NCI-H2107 (cell line): ENCODE data around the gene AGTRAP.

ENCODE experiments used
- DNase-seq: peaks from one replicate; lab custom pipeline; 2025; lab: John Stamatoyannopoulos, UW

The AGTRAP gene, protein sequence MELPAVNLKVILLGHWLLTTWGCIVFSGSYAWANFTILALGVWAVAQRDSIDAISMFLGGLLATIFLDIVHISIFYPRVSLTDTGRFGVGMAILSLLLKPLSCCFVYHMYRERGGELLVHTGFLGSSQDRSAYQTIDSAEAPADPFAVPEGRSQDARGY

DNA sequence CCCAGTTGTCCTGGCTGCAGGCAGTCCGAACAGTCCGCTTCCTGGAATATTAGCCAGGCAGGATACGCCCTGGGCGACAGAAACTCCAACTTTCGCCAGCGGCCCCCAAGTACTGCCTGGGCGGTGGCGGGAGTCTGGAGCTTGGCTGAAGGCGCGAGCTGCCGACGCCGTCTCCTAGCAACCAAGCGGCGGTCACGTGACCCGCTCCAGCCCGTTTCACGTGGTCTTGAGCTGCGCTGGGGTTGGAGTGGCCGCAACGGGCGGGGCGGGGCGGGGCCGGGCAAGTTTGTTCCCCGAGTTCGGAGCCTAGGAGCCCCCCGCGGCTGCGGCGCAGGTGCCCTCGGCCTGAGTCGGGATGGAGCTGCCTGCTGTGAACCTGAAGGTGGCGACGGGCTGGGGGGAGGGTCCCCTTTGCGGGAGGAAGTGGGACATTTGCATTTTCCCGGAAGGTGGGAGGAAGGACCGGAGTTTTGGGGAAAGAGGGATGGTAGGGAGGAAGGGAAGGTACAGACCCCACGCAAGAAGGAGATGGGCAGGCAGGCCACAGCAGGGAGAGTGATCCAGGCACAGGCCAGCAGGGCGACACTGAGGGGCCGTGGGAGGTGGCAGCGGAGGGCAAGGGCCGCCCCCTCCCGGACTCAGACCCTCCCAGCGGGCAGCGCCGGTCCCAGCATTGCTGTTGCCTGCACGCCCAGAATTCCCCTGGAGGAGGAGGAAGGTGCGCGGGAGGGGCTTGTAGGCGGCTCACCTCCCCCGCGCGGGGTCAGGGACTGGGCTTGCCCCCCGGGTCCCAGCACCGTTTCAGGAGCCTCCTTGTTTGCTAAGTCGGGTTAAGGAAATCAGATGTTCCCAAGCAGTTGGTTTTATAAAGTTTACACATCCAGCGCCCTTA lies at the start of gene AGTRAP:
Gene AGTRAP (plus strand): TSS at position 283 of the 892 bp plus-strand sequence. CDS start 73 bp downstream, at position 356.
- DNase-seq = peak; percentile 91

DNA sequence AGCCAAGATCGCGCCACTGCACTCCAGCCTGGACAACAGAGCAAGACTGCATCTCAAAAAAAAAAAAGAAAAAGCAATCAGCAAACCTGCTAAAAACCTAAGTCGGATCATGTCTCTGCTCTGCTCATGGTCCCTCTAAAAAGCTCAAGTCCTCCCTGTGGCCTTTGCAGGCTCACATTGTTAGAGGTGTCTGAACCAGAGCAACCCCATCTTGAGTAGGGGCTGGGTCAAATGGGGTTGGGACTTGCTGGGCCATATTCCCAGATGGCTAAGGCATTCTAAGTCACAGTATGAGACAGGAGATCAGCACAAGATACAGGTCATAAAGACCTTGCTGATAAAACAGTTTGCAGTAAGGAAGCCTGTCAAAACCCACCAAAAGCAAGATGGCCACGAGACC lies 47.4 kb upstream of the AGTRAP start:
- no peak for DNase-seq

DNA sequence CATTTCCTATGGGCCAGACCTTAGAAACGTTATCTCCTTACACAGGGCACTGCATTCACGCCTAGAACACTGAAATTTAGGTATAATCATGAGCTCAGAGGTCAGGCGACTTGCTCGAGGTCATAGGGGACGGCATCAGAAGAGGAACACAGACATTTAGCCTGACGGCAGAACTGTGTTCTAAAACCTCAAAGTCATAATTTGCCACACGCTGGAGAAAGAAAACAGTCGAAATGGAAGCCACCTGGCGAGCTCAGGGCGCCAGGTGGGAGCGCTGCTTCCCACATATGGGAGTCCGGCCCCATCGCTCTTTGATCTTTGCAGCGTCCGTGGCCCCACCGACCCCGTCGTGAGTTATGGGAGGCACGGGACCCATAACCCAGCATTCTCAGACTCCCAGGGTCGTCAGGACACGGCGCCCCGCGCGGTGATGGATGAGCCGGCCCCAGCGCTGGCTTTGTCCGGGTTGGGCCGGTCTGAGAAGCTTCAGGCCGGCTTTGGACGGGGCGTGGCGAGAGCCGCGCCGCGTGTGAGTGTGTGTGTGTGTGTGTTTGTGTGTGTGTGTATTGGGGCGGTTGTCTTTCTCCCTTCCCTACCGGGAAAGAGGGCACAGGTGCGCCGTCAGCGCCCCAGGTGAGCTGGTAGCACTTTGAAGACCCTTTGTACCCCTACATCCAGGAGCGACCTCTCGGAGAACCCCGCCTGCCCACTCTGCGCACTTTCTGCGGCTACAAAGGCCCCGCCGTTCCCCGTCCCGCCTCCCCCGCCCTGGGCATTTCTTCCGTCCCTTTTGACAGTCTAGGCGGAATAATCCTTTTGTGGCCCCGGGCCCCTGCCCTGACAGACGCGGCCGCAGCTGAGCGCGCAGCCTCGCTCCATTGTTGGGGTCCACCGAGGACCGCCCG lies 45.3 kb upstream of the AGTRAP start:
- no peak for DNase-seq

DNA sequence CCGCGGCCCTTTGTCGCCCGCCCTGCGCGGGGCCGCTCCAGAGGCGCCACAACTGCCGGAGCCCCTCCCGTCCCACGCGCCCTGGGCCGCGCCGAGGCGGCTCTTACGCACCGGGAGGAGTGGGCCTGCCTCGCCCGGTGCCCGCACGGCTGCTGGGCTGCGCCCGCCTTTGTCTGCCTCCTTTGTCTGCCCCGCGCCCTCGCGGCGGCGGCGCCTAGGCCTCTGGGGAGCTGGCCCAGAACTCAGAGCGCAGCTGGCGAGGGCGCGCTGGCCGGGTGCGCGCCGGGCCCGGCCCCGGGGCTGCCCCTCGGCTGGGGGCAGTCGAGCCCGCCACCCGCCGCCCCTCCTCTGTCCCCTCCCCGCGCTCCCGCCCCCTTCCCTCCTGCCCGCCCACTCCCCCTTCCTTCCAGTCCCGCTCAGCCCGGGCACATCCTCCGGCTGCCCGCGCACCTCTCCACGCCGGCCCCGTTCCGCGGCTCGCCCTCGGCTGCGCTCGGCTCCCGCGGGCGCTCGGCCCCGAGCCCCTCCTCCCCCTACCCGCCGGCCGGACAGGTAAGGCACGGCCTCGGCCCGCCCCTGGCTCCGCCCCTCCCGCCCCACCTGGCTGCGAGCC lies 44.5 kb upstream of the AGTRAP start, which contains the start of gene DRAXIN:
Gene DRAXIN (plus strand): TSS at position 409 of the 613 bp plus-strand sequence. CDS start 14,549 bp downstream, outside the sequence.
- DNase-seq = peak; percentile 42

DNA sequence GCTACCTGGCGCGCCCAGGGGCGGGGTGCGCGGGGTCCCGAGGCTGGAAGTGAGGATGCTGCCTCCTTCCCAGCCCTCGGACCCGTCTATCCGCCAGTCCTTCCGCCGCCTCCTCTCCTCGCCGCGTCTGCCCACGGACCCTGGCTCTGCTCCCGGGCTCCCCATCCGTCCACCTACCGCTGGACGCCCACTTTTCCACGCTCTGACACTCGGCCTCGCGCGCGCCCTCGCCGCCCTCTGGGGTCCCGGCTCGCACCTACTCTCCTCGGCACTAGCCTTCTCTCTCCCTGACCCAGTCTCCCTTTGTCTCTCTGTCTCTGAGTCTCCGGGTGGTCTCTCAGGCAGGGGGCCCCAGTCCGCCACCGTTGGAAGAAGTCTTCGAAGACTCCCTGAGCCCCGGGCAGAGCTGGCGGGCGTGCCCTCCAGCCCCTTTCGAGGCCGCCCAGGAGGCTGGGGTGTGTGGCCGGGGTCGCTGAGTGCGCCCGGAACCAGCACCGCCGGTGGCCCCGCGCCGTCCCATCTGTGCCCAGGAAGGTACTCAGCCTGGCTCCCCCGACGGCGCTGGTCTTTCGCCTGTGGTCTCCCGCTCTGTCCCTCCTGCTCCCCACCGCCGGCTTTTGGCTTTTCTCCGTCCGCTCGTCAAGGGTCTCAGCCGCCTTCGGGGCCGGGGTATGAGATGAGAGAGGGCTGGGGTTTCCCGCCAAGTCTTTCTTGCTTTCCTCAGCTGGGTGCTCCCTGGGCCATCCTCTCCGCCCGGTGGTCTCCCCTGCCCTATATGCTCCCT lies 43.8 kb upstream of the AGTRAP start:
- DNase-seq = no peak

DNA sequence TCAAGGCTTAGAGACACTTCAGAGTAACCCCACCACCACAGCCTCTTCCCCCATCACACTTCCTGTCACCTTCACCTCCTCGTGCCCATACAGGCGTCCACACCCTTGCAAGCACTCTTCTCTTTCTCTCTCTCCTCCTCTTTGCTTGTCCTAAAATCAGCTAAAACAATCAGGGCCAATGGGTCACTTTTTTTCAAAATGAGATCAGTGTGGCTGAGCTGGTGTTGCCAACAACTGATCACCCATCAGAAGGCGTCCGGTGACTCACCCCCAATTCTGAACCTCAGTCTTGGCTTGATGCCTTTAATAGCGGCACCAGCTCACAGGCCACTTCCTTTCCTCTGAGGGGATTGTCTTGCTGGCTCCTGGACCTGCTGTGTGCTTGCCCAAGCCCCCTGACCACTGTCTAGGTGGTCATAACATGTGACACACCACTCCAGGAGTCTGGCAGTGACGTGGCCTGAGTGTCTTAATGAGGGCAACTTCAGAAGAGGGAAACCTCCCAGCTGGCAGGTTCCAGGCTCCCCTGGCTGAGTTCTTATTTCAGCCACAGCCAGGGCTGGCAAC lies 42.8 kb upstream of the AGTRAP start:
- no peak for DNase-seq

DNA sequence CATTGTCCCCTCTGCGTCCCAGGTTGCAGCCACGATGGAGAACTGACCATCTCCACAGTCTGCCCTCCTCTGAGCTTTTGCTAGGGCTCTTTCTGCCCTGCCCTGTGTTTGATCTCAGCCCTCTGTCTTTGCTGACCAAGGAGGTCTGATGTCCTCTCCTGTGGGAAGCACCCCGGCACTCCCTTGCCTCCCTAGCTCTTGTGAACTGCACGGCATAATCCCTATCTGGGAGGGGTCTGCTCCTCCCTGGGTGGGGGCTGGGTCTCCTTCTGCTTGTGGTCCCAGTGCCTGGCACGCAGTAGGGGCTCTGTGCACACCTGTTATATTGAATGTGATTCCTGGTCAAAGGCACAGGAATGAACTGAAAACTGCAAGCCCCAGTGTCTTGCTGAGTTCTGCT lies 42.0 kb upstream of the AGTRAP start:
- no peak for DNase-seq

DNA sequence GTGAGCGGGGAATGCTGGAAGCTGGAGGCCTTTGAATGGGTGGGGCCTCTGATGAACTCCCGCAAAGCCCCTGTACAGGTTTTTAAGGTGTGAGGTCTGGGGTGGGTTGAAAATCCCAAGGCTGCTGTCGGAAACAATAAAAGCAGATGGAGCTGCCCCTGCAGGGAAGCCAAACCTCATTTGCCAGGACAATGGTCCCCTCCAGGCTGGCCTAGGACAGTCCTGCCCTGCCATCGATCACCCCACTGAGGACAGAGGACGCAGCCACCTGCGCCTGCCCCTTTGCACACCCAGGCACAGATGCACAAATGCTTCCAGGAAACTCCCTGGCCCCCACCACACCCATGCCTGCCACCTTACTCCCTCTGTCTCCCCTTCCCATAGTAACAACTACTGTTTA lies 40.1 kb upstream of the AGTRAP start:
- no peak for DNase-seq

DNA sequence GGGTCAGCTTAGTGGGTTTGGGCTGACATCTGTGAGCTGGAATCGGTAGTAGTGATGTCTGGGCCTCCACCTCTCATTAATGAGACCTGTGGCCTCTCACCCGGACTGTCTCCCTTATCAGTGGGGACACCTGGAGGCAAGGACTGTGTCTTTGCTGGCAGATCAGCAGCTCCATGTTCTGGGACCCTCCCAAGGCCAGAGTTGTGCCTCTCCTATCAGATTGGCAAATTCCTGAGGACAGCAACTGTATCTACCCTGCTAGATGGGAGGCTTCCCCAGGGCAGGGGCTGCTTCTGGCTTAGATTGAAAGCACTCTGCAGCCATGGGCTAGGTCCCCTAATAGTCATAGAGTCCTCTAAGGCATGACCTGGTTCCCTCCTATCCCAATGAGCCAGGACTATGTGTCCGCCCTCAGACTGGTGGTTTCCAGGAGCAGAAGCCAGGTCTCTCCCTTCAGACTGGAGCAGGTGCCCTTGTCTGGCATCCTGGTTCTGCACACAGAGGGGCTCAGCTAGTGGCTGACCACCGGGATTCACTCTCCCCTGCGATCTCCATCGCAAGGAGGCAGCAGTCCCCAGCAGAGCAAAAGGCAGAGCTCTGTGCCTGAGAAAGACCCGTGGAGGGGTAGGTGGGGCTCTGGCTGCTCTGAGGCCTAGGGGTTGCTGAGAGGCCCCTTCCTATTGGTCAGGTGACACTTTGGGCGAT lies 38.6 kb upstream of the AGTRAP start:
- no peak for DNase-seq

DNA sequence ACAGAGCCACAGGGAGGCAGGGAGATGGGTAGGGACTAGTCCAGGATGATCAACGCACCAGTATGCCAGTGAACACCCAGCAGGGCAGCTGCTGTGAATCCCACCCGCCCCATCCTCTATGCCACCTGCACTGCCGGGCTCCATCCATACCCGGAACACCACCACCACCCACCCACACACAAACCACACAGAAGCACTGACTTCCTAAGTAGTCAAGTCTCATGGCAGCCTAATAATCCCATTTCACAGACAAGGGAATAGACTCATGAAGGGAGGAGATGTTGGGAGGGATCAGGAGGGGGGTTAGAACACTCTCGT lies 38.1 kb upstream of the AGTRAP start:
- no peak for DNase-seq

DNA sequence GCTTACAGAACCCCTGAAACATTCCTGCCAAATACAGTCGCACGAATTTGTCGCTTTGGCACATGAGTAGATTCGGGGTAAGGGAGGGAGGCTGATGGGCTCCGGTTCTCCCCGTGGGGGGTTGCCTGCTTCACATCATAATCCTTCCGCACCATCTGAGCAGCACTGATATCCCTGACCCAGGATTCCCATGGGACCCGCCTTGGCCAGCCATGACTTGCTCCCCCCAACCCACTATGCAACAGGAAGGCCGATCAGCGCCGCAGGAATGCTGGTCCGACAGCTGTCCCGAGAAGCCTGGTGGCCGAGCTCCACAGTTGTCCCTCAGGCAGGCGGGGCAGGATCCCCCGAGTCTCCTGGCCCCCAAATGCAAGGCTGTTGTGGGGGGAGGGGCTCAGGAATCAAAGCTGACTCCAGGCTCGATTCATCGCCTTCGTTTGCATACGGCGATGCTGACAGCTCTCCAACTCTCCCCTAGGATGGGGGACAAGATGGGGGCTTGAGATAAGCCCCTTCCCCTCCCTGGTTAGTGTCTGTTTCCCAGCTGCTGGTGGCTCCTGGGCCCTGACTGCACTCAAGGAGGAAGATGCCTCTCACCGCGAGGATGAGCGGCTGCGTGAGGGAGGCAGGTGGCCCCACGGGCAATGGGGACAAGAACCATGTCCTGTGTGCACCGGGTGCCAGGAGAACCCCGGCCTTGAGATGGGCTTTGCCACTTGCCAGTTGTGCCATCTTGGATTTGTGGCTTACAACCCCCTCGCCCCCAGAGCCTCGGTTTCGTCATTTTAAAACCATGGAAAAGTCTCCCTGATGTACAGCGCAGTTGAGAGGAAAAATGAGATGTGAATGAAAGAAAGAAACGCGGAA lies 35.1 kb upstream of the AGTRAP start:
- DNase-seq = no peak

DNA sequence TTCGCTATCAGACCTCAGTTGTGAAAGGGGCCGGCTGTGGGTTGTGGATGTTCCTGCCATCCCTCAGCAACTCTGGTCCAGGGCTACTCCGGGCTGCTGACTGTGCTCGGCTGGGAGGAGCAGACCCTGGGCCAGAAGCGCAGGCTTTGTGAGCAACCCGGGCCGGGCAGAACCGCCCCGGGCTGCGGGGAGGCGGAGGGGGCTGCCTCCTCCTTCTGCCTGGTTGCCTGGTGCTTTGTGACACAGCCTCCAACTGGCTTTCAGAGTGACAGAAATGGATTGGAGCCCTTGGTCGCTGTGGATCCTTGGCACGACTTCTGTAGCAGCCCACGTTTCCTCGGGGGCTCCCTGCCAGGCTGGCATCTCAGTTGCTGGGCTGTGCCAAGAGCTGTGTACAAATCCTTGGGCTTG lies 34.4 kb upstream of the AGTRAP start:
- no peak for DNase-seq

DNA sequence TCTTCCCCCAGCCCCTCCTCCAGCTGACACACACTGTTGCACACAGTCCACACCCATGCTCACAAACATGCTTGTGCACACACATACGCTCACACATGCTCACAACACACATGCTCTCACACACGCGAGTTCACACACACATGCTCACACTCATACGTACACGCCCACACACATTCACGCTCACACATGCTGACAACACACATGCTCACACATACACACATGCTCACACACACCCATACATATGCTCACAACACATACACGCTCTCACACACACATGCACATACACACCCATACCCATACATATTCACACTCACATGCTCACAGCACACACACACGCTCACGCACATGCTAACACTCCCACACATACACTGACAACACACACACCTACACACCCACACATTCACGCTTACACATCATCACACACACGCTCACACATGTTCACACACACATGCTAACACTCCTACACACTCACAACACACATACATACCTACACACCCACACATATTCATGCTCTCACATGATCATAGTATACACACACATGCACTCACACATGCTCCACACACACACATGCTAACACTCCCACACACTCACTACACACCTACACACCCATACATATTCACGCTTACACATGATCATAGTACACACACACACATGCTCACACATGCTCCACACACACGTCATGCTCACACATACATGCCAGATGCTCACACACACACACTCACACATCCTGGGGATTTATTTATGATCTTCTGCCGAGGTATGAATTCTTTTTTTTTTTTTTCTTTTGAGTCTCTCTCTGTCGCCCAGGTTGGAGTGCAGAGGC lies 33.7 kb upstream of the AGTRAP start:
- no peak for DNase-seq

DNA sequence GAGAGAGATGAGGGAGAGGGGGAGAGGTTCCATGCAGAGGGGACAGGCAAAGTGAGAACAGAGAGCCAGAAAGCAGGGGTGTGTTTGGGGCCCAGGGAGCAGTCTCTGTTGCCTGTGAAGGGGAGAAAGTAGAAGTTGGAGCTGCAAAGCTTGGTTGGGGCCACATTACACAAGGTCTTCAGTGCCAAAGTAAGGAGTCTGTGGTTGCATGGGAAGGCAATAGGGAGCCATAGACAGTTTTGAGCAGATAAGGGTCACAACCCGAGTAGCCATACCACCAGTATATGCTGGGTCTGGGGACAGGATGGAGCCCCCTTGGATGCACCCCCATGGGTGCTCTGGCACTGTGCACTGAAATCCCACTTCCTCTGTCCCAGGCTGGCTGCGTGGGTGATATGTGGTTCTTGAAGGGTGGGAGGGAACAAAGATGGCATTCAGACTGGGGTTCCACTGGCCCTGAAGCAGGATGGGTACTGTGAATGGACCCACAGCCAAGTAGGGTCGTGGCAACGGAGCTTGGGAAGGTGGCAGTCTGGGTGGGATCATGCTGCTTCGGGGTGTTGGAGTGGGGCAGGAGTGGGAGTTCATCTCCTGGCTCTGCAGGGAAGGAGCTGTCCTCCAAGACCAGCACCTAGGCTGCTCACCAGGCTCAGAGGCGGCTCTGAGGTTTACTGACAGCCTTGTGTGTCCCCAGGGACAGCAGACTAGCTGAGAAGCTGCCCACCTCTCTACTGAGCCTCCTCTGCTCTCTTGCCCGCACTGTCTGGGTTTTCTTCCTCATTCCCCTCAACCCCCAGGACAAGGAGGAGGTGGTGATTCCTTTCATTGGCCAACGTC lies 32.4 kb upstream of the AGTRAP start:
- DNase-seq = no peak

DNA sequence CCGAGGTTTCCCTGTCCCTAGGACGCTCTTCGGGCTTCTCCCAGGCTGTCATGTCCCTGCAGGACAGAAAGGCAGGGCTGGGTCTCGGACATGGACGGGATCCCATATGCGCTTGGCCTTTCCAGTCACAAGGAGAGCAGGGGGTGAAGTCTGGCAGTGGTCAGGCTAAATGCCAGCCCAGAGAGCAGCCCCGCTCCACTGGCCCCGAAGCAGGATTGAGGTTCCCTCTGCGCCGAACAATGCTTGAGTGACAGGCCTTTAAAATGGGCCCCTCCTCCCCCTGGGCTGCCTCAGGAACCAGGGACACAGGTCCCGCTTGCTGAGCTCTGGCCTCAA lies 31.8 kb upstream of the AGTRAP start:
- no peak for DNase-seq

DNA sequence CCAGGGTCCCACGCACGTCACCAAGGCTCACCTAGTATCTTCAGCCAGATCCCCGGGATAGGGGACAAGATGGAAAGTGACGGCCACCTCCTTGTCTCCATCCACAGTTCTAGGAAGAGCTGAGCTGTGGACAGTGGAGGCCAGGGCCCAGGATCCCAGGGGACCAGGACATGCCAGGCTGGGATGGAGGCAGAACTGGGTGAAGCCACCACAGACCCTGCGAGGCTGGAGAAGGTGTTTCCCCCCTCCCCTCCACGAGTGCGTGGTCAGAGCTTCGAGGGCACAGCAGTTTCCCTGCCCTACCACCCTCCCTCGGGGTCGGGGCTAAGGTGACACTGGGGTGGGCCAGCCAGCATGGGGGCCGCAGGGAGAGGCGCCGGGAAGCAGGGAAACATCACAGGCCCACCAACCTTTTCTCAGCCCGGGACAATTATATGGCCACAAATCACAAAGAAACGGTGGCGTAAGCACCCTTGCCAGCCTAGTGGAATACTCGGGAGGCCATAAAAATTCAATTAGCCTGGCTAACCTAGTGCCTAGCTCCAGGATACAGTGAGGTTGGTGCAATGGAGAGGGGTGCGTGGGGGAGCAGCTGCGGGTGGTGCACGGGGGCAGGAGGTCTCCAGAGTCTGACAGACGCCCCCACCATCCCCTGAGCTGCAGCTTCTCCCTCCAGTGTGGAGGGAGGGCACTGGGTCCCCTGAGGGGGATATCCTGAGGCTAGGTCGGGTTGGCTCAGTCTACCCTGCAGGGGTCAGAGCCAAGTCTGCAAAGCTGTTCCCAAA lies 31.1 kb upstream of the AGTRAP start:
- no peak for DNase-seq

DNA sequence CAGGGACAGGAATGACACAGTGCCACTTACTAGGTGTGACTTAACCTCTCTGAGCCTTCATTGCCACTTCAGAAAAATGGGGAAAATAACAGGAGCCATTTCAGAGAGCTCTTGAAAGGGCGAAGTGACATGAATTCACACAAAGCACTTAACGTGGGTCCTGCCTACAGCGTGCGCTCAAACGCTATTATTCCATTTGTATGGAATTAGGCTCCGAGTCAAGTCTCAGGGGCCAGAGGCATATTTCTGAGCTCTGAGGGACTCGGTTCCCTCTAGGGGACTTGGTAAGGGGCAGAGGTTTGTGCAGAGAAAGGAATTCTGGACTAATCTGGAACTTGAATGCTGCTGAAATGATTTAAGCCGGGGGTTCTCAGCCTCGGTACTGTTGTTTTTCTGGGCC lies 30.3 kb upstream of the AGTRAP start:
- DNase-seq = no peak
